Stomach (tissue), 4 donors: ENCODE results near the gene GLIS2.

Experiments used
- CTCF ChIP-seq, 7 experiments: fragments of 450-650 bp in 4 of 7; fragments of 200-600 bp in 3 of 7; sonication (generic) in 3 of 7; IDR thresholded peaks; one replicate each; pipeline ENCODE4 v1.5.1; 2016 to 2019; ENCODE audit warnings: antibody characterized with exemption in 7 of 7, control low read depth in 2 of 7, mild to moderate bottlenecking in 1 of 7
- POLR2A ChIP-seq, 4 donors: fragments of 450-650 bp; IDR thresholded peaks; one replicate each; pipeline ENCODE4 v1.6.1; 2016; ENCODE audit warnings: antibody characterized with exemption in 4 of 4, control low read depth in 2 of 4, mild to moderate bottlenecking in 1 of 4, moderate library complexity in 1 of 4

- TF ChIP-seq CTCF (IDR thresholded peaks at IDR 0.05) (no peak), POLR2A (IDR thresholded peaks at IDR 0.05) (no peak)
These were observed 44.7 kb downstream of the GLIS2 start for GRCh38 chr16:4360538-4361021.
